TTC549 (cell line): ENCODE data around the gene FBXL20.

ENCODE experiments used
- FAIRE-seq: peaks from 2 replicates; lab custom pipeline; 2012; peaks lifted over from hg19 to GRCh38; lab: Jason Lieb, UNC

Gene FBXL20

DNA sequence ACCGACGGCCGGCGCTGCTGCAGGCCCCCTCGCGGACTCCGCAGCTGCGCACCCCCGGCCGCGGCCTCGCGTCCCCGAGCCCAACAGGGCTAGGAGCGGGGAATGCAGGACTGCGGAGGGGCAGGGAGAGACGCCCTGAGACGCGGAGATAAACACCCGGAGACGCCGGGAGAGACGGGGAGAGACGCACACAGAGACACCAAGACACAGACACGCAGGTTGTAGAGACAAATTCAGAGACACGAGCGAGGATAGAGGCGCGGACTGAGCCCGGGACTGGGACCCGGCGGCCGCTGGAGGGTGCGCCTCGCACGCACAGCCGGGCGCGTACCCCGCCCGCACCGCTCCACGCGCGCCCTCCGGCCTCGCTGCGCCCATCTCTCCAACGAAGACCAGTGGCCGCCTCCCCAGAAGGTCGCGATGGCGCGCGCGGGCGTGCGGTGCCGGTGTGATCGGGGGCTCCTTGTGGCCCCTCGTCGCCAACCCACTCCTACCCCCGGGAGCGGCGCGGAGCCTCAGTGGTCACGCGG, 176.6 kb downstream of the FBXL20 start:
- FAIRE-seq = no peak

DNA sequence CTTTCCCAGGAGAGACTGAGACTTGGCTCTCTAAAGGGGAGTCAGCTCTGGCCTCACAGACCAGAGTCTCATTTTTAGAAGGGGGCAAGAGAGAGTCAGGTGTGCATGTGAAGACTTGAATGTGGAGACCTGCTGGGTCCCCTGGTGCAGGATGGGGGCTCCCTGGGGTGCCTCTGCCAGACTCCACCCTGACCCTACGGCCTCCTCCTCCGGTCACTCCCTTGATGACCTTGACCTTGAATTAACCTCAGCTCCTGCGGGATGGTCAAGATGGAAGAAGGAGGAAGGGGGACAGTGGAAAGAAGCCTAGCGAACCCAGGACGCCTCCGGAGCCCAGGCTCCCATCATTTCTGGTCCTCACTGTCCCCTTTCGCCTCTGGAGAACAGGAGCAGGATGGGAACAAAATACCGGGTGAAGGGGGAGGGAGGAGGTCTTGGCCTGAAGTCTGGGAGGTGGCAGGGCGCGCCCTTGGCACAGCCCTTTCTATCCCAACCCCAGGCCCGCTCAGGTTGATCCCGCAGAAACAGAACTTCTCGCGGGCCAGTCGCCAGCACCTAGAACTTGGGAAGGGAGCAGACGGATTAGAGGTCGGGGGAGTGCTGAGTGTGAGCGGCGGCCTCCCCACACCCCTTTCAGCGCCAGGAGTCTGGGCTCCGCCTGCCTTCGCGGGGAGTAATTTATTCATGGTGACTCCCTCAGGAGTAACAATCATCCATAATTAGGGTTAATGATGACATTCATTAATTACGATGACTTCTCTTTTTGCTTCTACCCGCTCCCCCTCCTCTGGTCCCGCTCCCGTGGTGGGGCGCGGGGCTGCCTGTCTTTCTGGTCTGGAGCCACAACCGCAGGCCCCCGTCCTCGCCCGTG, 177.3 kb downstream of the FBXL20 start:
- FAIRE-seq = no peak

DNA sequence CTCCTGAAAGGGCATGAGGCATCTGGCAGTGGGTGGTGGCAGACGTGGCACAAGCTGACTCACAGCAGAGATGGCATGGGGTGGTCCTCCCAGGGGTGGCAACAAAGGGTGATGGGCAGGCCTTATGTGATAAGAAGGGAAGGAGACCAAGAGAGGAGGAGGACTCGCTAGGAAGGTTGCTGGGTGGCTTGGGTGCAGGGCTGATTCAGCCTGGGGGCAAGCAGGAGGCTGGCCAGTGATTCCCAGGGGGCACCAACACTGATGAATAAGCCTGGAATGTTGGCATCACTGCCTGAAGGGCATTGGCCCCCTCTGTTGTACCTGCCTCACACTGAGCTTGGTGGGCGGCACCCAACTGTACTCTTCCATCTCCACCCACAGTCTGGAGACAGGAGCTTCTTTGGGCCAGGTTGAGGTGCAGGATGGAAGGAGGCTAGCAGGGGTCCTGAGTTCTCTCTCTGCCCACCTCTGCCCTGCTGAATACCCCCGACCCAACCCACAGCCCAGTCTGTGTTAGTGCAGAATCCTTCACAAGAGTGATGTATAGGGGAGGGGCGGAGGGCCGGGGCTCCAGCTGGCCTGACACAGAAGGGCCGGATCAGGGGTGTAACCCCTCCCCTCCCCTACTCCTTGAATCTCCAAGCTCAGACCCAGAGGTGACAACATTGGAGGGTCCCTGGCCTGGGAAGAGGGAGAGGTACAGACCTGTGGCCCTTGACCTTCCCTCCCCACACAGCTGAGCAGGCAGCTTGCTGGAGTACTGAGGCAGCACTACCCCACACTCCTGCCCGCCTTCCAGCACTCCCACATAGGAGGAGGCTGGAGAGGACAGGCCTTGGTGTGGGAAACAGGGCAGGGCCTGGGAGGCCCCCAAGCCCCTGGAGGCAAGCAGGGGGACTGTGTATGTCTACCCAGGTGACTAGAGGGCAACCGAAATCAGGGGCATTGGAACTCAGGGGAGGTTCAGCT, 178.3 kb downstream of the FBXL20 start:
- no peak for FAIRE-seq

DNA sequence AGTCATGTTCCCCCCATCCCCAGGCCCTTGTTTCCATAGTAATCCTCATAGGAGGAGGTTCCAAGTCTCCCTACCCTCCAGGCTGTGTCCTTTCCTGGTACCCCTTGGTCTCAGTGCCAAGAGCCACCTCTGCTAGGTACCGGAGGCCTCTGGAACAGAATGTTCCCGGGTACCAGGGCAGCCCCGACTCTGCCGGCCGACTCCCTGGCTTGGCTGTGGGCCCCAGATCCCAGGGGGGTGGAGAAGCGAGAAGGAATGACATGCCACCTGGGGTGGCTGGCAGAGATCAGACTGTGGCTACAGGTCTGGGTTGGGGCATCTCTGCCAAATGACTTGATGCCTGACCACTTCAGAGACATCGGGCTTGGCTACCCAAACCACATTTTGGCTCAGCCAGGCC, 179.3 kb downstream of the FBXL20 start:
- no peak for FAIRE-seq

DNA sequence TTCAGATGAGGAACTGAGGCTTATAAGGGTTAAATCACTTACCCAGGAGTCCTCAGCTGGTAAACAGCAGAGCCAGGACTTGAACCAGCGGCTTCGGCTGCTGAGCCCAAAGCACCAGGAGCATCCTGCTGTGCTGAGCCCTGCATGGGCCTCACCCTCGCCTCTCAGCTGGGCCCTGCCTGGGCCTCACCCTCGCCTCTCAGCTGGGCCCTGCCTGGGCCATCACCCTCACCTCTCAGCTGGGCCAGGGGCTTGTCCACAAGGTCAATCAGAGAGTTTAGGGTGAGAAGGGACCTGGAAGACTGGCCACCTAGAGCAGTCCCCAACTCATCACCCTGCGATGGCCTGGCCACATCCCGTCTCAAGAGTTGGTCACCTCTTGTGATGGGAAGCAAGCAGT, 179.9 kb downstream of the FBXL20 start:
- no peak for FAIRE-seq

DNA sequence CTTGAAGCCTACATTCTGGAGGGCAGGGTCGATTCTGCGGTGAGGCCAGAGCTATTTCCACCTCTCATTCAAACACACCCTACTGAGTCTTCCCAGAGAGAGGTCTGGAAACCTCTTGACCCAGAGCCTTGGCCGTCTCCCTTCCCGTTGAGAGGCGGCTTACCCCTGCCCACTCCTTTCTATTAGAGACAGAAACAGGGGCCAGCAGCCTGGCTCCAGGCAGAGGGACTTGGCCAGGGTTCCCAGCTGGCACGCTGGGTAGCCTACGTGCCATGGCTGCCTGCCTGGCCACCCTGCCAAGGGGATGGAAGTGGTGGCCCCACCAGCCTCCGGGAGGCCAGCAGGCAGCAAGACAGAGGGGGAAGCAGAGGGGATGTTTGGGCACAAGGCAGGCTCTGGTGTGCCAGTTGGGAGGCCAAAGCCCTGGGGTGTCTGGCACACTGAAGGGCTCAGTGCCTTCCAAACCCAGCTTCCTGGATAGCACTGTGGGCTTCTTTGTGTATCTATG, 181.7 kb downstream of the FBXL20 start:
- no peak for FAIRE-seq

DNA sequence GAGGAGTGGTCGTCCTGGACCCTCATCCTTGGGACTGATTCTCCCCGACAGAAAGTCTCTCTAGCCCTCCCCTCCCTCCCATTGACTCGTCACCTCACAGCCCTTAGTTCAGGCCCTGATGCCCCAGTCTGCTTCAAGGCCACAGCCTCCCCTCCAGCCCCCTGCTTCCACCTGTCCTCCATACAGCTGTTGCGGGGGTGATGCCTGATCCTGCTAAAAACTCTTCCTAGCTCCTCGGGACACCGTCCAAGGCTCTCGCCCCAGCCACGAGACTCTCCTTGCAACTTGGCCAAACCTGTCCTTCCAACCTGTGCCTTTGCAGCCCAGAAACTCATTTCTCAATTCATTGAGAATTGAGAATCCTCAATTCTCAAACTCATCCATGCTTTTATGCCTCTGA, 182.5 kb downstream of the FBXL20 start:
- FAIRE-seq = no peak

DNA sequence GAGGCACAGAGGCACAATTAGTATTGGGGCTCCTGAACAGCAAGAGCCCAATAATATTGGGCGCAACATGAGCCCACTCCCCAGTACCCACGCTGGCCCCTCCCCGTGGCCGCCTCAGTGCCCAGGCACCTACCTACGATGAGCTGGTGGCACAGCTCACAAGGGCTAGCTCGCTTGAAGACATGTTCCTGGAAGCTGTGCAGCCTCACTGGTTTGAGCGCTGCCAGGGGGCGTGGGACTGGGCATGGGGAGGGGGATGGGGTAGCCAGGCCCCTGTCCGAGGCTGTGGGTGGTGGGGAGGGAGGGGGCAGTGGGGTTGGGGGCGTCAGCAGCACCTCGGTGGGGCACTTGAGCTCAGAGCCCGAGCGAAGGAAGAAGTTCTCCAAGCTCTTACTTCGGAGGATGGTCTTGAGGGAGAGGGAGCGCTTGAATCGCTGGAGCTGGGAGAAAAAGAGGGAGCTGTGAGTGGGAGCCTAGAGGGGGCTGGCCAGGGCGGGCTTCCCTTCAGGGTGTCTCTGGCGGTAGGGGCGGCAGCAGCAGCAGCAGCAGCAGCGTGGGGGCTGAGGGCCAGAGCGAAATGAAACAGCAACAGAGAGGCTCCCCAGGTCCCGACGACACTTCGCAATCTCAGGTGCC, 183.6 kb downstream of the FBXL20 start:
- no peak for FAIRE-seq

DNA sequence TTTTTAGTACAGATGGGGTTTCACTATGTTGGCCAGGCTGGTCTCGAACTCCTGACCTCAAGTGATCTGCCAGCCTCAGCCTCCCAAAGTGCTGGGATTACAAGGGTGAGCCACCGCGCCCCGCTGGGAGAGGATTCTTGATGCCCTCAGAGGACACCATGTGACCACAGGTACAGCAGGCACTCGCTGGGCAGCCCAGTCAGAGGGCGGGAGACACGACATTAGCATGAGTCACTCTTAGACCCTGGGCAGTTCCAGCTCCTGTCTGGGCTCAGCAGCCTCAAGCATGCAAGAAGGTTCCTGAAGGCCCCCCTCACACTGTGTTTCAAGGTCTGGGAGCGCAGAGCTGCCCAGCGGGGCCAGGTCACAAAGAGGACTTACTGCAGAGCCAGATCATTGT, 187.6 kb downstream of the FBXL20 start:
- FAIRE-seq = no peak

DNA sequence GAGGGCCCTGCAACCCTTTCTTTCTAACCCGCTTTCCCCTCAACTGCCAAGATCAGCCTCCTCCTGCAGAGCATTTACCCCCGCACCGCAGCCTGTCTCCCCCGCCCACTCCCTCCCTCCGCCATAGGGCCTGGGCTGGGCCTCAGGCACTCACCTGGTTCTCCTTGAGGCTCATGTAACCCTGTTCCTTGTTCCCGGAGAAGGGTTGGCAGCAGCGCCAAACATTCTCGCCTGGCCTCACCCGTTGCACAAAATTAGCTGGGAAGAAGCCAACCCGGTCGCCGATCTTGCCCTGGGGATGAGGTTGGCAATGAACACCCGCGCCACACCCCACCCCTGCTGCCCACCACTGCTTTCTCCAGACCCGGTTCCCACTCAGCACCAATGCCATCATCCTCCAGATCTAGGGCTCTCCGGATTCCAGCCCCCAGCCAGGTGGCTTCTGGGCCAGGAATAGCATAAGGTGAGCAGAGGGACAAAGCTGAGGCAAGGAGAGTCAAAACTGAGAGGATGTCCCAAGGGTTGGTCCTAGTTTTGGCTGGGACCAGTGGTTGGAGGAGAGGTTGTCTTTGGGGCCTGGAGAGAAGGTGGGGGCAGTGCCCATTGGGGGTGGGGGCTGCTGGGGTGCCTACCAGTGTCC, 188.5 kb downstream of the FBXL20 start:
- no peak for FAIRE-seq

DNA sequence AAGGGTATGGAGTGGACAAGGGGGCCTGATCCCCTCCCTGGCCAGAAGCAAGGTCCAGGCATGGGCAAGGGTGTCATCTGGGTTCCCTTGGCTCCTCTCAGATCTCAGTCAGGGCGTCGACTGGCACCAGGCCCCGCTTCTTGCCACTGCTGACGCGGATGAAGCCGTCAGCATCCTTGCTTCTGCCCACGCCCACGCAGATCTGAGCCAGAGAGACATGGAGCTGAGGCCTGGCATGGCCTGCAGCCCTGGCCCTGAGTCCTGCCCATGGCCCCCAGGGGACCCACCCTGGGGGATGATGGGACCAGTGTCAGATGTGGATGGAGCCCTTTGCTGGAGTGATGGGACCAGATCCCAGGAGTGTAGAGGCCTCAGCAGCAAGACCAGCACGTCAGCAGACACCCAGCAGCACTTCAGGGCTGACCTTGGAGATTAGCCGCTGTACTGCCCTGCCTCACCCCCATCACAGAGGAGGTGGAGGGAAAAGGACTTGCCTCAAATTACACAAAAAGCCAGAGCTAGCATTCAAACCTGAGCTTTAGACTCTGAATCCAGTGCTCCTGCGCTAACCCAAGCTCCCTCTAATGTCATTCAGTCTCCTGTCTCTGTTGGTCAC, 189.1 kb downstream of the FBXL20 start:
- no peak for FAIRE-seq

DNA sequence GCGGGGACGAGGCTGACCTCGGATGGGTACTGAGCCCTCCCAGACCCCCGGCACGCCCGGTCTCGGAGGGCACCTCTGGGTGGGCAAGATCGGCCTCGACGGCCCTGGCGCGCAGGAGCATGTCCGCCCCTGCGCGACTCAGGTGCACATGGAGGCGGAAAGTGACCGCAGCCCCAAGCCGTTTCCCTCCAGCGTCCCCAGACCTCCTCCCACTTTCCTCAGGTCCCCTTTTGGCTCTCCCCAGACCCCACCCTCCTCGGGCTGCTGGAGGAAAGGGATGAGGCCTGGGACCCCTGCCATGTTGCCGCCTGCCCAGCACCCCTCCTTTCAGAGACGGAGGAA, 191.4 kb downstream of the FBXL20 start:
- no peak for FAIRE-seq

DNA sequence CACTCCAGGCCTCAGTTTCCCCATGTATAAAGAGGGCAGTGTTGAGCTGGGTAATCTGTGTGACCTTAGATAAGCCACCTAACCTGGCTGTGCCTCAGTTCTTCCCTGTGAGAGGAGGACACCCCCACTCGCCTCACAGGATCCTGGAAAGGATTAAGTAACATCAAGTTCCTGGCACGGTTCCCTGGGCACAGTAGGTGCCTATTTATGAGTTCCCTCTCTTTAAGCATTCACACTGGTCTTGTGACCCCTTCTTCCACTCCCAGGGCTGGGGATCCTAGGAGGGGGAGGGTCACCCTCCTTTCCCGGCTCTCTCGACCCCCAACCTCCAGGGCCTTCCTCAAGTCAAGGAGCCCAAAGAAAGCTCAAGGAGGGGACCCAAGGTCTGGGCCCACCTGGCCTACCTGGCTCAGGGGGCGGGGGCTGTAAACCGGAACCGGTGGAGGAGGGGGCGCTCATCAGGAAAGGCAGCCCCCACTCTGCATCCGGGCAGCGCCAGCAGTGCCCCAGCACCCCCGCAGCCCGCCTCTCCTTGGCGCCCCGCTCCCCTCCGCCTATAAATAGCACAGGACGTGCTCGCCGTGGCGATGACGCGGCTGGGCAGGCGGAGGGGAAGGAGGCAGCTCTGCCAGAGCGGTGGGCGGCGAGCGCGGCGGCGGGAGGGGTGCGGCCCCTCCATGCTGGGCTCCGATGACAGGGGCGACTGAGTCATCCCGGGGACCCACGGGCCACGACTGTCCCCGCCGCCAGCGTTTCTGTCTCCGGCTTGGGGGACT, 191.9 kb downstream of the FBXL20 start:
- FAIRE-seq = no peak

DNA sequence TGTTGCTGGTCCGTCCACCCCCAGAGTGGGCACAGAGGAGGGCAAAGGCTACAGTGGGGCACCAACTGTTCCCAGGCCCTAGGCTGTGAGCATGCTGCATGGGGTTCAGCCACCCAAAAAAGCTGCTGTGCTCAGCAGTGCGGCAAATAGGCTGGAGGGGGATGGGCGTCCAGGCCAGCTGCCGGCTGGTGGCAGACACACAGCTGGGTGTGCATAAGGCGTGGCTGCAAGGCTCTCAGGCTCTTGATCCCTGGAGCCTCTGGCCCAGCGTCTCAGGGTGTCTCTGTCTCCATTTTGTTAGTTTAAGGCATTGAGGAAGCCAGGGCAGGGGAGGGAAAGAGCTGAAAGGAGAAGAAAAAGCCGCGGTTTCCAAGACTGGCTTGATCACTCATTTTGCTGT, 192.5 kb downstream of the FBXL20 start:
- no peak for FAIRE-seq

DNA sequence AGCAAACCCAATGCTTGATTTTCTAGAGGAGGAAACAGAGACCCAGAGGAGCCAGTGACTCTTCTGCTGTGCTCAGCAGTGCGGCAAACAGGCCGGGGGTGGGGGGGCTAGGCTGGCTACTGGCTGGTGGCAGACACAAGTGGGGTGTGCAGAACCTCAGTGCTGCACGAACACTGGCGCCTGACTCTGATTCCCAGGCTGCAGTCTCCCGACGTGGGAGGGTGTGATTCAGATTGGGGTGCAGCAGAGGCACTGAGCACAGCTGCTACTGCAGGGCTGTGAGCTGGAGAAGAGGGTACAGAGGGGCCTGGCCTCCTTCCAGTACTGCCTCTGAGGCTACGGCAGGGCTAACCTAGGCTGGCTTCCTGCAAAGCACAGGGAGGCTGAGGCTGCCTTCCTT, 193.3 kb downstream of the FBXL20 start:
- no peak for FAIRE-seq

DNA sequence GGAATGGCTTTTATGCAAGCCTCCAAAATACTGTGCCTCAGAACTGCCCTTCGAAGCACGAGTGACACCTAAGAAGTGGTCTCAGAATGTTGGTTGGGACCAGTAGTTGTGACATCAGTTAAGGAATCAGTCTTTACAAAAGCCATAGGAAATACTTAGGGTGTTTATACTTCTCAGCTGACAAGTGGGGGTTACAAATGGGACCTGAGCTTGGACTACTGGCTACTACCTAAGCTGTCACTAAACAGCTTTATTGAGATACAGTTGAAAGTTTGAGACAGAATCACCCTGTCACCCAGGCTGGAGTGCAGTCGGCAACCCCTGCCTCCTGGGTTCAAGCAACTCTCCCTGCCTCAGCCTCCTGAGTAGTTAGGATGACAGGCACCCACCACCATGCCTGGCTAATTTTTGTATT, 196.3 kb downstream of the FBXL20 start:
- no peak for FAIRE-seq

DNA sequence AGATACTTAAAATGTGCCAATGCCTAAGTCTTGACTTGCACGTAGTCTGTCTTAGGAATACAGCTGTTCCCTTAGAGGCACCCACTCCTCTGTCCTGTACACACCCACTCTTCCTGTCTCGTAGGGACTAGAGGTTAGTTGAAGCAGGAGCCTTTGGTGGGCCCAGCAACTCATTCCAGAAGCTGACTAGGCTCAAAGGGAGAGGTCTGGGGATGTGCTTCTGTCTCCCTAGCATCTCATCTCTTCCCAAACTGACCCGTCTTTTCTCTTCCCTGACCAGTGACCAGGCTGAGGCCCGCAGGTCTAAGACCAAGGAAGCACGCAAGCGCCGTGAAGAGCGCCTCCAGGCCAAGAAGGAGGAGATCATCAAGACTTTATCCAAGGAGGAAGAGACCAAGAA, 197.2 kb downstream of the FBXL20 start:
- FAIRE-seq = no peak
